ENCODE results near the gene SPINK4.

The SPINK4 gene

GRCh38 chr9:33294670-33295432 is 54.9 kb downstream of the SPINK4 start:
- DNase-seq, result no peak

- no peak for DNase-seq
Observed at GRCh38 chr9:33295571-33295970, 55.6 kb downstream of the SPINK4 start.

GRCh38 chr9:33297432-33297831 is 57.5 kb downstream of the SPINK4 start:
- no peak for DNase-seq
